Adrenal gland (tissue), 5 donors: ENCODE results near the gene PAQR4.

Experiments used
- CTCF ChIP-seq, 6 experiments: fragments of 450-650 bp in 4 of 6; fragments of 200-600 bp in 2 of 6; sonication (generic) in 1 of 6; IDR thresholded peaks; 1 replicate in 5 of 6; 2 replicates in 1 of 6; pipeline versions ENCODE4 v1.5.1 to v1.8.0; 2016 to 2021; ENCODE audit warnings: antibody characterized with exemption in 6 of 6, mild to moderate bottlenecking in 2 of 6, moderate library complexity in 1 of 6
- POLR2A ChIP-seq, 2 donors: fragments of 450-650 bp; IDR thresholded peaks; one replicate each; pipeline ENCODE4 v1.6.1; 2017; ENCODE audit warnings: antibody characterized with exemption in 2 of 2, mild to moderate bottlenecking in 2 of 2, moderate library complexity in 1 of 2
- donor health status: DM: no; HTN: no; CAD: no.

- TF ChIP-seq CTCF (IDR thresholded peaks at IDR 0.05) (no peak), POLR2A (IDR thresholded peaks at IDR 0.05) (no peak)
Observed at GRCh38 chr16:2950773-2951172, 18.4 kb upstream of the PAQR4 start.
